Suppressor macrophage treated with lipopolysaccharide for 4 hours (primary cell): ENCODE measurements around the gene HAPLN3.

ENCODE experiments used
- DNase-seq: peaks from one replicate; pipeline ENCODE4 v3.0.0-alpha.2; 2020

HAPLN3 gene

DNA sequence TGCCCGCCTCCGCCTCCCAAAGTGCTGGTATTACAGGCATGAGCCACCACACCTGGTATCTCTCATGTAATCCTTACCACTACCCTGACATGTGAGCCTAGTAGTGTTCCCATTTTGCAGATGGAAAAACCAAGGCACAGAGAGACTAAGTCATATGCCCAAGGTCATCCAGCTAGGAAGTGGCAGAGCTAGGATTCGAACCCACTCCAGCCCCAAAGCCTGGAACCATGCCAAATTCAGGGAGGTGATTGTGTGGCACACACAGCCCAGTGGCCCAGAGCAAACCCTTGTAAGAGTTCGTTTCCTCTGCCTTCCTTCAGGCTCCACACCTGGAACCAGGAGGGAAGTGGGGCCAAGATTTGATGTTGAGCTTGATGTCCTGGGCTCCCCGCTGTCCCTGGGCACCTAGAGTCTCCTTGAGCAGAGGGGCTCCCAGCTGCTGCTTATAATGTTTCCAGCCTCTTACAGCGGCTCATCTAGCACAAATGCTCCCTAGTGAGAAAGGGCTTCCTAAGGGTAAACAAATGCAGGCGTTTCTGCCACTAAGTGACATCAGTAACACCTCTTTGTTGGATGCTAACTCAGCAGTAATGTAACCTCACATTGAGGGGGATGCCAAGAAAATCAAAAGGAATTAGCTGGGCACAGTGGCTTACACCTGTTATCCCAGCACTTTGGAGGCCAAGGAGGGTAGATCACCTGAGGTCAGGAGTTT is 3.6 kb downstream of the HAPLN3 start:
- DNase-seq: no peak

DNA sequence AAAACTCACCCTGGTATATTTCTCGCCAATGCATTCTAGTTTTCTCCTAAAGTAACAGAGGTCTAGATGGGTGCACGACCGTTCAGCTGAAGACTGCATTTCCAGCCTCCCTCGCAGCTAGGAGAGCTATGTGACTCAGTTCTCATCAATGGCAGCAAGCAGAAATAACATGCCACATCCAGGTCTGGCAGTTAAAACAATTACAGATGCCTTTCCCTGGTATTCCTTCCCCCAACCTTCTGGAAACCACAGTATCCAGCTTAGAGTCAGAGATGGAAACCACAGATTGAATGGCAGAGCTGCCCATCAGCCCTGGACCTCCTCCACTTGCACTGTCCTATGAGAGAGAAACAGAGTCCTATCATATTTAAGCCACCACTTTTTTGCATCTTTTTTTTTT is 4.8 kb downstream of the HAPLN3 start:
- no peak for DNase-seq

DNA sequence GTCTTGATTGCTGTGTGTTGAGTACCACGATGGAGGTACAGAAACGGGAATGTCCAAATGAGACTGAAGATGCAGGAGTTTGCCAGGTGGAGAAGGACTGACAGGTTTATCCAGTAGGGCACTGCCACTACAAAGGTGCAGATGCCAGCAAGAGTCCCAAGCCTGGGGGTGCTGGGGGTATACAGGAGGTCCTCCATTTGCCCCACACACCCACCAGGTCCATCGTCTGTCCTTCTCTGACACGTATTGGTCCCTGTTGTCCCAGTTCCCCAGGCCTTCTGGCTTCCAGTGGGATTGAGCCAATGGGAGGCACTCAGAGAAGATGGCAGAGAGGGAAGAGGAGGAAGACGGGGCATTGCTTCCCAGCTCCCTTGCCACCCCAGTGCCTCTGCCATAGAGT is 6.6 kb downstream of the HAPLN3 start:
- no peak for DNase-seq

DNA sequence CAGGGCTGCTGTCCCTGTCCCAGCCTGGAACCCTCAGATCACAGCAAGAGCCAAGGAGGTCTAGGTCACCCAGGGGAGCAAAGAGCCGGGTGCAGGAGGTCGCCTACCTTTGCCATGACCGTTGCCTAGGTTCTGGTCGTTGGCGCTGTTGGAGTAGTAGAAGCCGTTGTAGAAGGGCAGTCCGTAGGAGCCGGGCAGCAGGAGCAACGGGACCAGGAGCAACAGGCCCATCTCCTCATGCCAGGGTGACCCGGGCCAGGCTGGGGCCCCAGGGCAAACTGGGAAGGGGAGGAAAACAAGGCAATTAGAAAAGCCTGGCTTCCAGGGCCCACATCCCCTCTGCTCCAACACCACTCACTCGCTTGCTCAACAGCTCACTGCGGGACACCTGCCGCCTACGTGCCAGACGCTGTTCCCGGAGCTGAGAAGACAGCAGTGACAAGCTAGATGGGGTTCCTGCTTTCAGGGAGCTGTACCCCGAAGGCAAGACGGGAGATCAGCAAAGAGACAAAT is 8.2 kb downstream of the HAPLN3 start:
- DNase-seq: no peak

DNA sequence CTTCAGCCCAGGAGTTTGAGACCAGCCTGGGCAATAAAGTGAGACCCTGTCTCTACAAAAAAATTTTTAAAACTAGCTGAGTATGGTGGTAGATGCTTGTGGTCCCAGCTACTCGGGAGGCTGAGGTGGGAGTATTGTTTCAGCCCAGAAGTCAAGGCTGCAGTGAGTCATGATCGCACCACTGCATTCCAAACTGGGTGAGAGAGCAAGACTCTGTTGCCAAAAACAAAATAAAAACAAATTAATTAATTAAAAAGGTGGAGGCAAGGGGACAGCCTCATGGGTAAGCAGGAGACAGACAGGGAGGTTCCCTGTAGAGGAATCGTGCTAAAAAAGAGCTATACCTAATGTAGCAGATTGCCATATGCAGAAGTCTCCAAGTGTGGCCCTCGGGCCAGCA is 12.6 kb downstream of the HAPLN3 start:
- no peak for DNase-seq

DNA sequence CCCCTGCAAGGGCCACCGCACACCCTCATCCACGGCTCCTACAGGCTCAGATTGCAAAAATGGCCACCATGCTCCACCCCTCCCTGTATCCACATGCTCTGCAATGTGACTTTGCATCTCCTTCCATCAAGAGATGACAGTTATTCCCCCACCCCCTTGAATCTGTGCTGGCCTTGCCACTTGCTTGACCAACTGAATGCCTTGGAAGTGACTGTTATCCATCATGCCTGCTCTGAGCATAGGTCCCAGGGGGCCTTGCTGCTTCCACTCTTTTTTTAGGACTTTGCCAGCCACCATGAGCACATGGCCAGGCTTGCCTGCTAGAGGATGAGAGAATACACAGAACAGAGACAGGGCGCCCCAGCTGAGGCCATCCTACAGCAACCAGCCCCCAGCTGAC is 13.6 kb downstream of the HAPLN3 start:
- no peak for DNase-seq

DNA sequence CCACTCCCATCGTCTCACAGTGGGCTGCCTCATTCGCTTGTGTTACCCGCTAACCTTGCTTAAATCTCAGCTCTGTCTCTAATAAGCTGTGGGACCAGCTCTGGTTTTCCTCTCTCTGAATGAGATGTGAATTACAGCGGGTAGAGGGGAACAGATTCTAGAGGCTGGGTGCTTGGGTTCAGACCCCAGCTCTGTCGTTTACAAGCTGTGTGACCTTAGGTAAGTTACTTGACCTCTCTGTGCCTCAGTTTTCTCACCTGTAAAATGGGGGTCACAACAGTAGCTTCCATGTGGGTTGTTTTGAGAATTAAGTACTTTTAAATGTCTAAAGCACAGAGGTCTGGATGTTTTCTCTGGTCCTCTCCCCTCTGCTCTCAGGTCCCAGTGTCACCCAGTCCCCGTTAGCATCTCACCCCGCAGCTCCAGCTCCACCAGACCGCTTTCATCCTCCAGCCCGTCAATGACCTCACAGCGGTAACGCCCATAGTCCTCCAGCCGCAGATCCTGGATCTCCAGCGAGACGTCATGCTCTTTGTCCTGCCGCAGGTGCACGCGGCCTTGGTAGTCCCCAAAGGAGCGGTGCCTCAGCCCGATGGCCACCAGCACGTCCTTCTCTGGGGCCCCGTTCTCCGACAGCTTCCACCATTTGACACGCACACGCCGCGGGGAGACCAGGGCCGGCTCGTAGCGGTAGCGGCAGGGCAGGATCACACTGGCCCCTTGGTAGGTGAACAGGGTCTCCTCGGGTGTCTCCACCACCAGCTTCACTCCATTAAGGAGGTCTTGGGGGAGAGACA is 14.2 kb downstream of the HAPLN3 start:
- DNase-seq: no peak

DNA sequence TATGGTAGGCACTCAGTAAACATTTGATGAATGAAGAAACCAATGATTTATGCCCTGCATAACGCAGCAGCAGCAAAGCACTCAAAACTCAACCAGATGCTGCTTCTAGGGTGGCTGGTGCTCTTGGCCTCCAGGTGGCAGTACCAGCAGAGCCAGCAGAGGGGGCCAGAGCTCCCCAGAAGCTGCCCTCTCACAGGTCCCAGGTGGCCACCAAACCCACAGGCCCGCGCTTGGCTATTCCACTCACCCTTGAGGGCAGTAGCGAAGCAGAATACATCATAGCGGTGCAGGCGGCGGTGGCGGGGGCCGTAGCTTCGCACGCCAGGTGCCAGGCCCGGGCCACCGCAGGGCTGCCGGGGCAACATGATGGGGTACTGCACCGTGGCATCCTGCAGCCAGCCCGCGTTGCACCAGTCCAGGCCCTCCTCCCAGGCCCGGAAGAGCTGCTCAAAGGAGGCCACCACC is 16.6 kb downstream of the HAPLN3 start:
- peak; percentile 23 for DNase-seq

DNA sequence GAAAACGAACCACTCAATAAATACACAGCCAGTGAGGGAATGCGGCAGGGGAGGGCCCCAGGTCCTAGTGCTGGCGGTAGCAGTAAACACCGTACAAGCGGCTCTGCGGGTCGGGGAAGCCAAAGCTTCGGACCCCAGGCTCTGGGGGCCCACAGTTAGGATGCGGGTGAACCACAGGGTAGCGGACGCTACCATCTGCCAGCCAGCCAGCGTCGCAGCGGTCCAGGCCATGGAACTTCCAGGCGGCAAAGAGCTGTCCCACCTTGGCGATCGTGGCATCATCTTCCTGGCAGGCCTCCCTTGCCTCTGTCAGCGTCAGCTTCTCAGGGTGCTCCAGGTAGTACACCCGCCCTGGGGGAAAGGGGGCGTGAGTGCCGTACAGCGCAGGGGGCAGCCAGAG is 17.4 kb downstream of the HAPLN3 start:
- no peak for DNase-seq

DNA sequence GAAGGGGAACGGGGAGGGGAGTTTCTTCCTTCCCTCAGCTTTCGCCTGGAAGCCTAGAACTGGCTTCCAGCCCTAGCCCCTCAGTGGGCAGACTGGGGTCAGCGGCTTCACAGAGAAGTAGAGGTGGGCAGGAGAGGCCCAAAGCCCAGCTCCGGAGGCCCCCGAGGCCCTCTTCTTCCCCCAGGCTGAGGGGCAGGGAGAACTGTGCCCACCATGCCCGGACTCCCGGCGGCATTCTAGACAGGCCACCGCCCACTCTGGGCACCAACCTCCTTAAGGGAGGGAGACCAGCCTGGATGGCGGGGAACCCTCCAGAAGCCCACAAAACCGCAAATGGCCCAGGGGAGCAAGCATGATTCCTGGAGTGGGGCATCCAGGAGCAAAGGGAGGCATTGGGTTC is 17.9 kb downstream of the HAPLN3 start:
- no peak for DNase-seq

DNA sequence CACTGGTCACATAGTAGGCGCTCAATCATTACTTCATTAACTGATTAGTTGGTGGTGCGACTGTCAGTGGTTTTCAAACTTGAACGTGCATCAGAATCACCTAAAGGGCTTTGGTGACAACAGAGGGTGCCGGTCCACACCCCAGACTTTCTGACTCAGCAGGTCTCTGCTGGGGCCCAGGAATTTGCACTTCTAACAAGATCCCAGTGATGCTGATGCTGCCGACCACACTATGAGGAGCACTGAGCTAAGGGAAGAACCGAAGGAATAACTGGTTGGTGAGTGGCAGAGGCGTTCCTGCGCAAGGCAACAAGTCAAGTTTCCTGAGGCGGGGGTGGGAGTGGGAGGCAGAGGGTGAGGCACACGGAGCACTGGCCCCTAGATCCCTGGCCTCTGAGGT is 18.8 kb downstream of the HAPLN3 start:
- DNase-seq: no peak

DNA sequence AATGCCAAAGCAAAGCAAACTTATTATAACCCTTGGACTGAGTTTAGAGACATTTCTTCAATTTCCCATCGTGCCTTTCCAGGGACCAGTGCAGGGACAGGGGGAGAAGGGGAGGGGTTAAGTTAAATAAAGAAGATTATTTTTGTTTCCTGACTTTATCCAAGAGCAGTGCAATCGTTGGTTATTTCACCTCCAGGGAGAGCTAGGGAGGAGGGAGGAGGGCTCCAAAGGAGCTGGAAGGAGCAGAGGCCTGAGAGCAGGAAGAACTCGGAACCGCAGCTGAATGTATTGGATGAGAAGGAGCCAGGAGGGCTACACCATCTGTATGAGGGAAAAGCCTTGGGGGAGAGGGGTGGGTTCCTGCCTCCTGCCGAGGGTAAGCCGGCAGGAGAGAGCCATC is 20.7 kb downstream of the HAPLN3 start:
- no peak for DNase-seq

DNA sequence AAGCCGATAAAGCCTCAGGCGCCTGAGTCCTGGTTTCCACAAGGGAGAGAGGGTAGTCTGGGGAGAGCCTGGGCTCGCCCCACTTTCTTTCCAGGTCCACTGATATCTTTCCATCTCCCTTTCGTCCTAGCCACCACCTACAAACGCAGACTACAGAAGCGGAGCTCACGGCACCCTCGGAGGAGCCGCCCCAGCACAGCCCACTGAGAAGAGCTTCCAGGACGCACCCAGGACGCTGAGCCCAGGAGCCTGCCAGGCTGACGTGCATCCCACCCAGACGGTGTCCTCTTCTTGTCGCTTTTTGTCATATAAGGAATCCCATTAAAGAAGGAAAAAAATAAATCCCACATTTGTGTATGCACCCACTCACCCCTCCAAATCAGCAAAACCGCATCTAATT is 21.1 kb downstream of the HAPLN3 start:
- no peak for DNase-seq

DNA sequence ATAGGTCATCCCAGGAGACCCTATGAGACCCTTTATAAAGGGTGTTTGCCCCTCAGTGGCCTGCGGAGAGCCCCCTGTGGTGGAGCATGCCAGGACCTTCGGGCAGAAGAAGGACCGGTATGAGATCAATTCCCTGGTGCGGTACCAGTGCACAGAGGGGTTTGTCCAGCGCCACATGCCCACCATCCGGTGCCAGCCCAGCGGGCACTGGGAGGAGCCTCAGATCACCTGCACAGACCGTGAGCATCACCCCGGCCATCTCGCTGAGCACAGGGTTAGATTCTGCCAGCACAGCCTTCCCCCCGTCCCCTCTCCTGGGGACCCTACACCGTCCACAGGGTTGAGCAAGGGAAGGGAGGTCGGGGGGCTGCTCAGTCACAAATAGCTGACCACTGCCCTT is 21.6 kb downstream of the HAPLN3 start:
- no peak for DNase-seq

DNA sequence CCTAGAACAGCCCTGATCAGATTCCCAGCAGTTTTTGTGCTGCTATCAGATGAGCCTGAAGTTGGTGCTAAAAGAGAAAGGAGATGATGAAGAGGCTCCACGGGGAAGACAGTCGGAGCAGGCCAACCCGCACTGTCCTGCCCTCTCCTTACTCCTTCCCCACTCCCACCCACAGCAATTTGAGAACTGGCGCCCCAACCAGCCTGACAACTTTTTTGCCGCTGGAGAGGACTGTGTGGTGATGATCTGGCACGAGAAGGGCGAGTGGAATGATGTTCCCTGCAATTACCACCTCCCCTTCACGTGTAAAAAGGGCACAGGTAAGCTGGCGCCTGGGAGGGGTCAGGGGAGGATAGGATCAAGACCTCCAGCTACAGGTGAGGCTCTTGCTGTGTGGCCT is 22.6 kb downstream of the HAPLN3 start:
- no peak for DNase-seq

DNA sequence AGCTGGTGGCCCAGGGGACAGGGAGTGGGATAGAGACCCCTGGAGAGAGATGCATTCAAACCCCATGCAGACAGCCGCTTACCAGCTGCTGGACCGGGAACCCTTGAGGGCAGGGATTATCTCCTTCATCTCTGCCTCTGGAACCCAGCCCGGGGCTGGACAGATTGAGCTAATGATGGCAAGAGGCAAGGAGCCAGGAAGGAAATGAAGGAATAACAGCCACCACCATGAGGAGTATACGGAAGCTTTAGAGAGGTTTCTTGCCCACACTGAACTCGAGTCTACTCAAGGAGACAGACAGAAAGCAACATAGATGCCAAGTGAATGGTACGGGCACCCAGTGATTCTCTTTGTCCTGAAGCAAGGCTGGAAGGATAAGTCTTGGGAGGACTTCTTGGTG is 23.2 kb downstream of the HAPLN3 start:
- no peak for DNase-seq

DNA sequence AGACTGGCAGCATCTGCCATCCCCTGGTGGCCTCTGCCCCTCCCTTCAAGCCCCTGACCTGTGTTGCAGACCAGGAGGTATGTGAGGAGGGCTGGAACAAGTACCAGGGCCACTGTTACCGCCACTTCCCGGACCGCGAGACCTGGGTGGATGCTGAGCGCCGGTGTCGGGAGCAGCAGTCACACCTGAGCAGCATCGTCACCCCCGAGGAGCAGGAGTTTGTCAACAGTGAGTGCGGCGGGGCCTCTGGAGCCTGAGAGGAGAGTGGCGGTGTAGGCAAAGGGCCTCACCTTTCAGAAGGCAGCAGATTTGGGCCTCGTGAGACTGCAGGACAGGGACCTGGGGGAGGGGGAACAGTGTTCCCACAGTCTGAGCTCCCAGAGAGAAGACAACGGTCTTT is 24.0 kb downstream of the HAPLN3 start:
- no peak for DNase-seq

DNA sequence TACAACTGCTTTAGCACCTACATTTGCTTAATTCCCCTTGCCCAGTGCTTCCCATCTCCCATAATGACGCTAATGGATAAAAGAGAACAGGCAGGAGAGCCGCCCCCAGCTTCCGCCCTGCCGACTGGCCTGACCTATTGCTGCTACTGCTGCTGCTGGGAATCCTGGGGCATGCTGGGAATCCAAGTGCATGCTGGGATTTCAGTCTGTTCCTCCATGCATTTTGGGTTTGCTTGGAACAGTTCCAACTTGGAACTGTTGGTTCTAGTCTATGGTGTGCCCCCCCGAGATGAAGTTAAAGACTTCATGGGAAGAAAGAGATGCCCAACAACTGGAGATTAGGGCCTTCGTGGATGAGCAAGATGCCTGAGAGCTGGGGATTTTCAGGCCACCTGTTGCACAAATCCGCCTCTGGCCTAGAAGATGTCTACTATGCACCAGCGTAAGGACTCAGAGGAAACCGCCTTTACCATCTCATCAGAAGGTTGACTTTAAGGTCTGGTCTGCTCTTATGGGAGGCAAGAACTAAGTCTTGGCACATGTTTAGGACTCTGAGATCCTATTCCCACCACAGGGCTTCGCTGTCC is 29.0 kb downstream of the HAPLN3 start:
- no peak for DNase-seq

DNA sequence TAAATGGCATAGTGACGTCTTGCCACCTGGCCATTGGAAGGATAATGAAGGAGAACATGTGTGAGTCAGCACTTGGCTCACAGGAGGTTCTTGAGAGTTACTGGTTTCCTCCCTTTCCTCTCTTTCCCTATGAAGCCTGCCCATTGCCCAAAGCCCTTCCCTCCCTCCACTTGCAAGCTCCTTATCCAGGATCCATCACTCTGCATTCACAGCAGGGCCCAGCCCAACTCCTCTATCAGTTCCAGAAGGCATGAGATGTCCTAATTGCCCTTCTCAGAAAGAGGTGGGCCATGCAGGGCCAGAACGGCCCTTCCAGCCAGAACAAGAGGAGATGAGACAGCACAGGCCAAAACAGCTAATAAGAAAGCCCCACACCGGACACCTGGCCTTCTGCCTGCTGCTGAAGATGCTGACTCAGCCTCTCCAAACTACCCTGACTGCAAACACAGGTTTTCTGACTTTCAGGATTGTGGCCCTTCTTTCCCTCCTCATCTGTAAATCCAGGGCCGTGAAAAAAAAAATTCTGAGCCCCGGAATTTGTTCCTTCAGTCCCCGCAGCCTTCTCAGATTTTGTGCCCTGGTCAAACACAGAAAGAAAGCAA is 29.7 kb downstream of the HAPLN3 start:
- no peak for DNase-seq

DNA sequence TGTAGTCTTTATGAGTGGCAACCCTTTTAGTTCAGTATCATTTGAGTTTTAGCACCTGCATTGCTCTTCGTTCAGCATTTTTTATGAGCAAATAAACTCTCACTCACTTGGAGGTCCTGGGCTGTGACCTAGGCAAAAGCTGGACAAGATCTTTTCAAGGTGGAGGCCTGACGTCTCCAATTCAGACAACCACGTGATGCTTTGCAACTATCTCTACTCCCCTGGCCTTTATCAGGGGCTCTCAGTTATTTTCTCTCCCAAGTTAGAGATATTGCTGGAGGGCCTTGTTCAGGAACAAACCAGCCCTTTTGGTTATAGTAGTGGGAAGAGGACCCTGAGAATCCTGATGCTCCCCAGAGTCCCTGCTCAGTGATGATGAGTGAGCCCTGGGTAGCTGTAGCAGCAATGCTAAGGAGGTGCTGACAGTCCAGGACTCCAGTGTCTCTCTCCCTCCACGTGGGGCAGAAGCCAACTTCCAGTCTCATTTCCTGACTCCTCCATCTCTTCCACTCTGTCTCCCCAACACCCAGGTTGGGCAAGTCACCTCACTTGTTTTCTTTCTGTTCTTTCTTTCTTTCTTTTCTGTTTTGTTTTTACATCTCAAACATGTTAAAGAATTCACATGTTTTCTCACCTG is 30.4 kb downstream of the HAPLN3 start:
- DNase-seq: no peak

DNA sequence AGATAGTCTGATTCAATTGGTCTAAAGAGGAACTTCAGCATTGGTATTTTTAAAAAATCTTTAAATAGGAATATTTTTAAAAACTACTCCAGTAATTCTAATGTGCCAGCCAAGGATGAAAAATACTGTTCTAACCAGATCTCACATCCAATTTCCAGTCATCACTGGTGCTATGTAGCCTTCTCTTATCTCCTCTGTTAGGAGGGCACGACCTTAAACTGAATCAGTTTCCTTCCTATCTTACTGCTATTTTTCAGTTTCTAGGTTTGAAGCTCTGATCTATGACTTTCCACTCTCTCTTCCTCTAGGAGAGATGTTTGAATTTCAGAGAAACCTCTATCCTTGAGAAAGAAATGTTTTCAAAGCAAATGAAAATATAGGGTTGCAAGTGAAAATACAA is 31.9 kb downstream of the HAPLN3 start:
- DNase-seq: no peak

DNA sequence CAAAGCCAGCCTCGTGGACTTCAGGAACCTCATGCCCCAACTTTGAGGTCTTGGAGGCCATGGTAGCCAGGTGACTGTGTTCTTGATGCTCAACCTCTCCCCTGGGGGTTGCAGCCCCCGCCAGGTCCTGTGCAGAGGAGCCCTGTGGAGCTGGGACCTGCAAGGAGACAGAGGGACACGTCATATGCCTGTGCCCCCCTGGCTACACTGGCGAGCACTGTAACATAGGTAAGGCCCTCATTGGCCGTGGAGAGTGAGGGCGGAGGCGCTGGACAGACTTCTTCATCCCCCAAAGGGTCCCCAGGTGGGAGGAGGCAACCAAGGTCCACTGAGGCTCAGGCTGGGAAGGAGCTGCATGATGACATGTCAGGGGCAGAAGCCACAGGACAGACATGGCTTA is 35.1 kb downstream of the HAPLN3 start:
- DNase-seq: no peak

DNA sequence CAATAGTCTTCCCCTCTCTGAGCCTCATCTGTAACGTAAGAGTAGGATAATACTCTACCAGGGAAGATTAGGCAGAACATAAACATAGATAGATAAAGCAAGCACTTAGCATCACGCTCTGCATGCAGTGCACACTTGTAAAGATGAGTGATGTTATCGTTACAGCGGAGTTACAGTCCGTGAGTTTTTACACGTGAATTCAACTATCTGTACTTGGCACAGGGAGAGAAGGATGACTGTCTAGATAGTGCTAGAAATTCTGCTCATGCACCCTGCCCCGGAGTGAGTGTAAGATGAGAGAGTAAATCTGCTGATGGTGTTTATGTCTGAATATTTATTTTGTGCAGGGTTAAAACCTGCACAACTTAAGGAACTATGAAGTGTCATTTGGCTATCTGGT is 35.8 kb downstream of the HAPLN3 start:
- DNase-seq: no peak
